GM23338 (cell line): ENCODE data around the gene ZFR. TPM values are rescaled to one million over a fixed set of nuclear protein-coding genes. Genes with fewer than 3 reads are reported as not detected.

Experiments
- ATAC-seq: fragments of 200-7000 bp; cut with Tn5 transposase; 3 replicates; pipeline ENCODE4 v1.9.1; 2020
- DNase-seq: peaks from one replicate; pipeline ENCODE4 v3.0.0-alpha.2; 2015; ENCODE audit warnings: low spot score
- H2AFZ ChIP-seq: fragments of 200-600 bp; sonication (generic); 2 replicates; pipeline ENCODE4 v1.8.0; 2016; ENCODE audit warnings: antibody characterized with exemption, mild to moderate bottlenecking, moderate library complexity
- H3F3A ChIP-seq: fragments of 200-600 bp; sonication (generic); replicated peaks from 2 replicates; pipeline ENCODE4 v1.8.0; 2017; ENCODE audit warnings: antibody characterized with exemption, mixed run types, low read depth
- H3K27ac ChIP-seq: fragments of 200-600 bp; sonication (generic); 2 replicates; pipeline ENCODE4 v1.6.1; 2016; ENCODE audit warnings: low read depth
- H3K27me3 ChIP-seq: fragments of 200-600 bp; sonication (generic); 2 replicates; pipeline ENCODE4 v1.8.0; 2016; ENCODE audit warnings: mild to moderate bottlenecking, mixed run types, moderate library complexity; ENCODE audit not compliant: insufficient read depth
- H3K36me3 ChIP-seq: fragments of 200-600 bp; sonication (generic); 2 replicates; pipeline ENCODE4 v1.8.0; 2016; ENCODE audit warnings: mild to moderate bottlenecking; ENCODE audit not compliant: insufficient read depth
- H3K4me1 ChIP-seq: fragments of 200-600 bp; sonication (generic); 2 replicates; pipeline ENCODE4 v1.8.0; 2016; ENCODE audit warnings: mild to moderate bottlenecking, moderate library complexity; ENCODE audit not compliant: insufficient read depth
- H3K4me2 ChIP-seq: fragments of 200-600 bp; sonication (generic); 2 replicates; pipeline ENCODE4 v1.7.1; 2017; ENCODE audit warnings: mixed run types
- H3K4me3 ChIP-seq: fragments of 200-600 bp; sonication (generic); 2 replicates; pipeline ENCODE4 v1.6.1; 2016; ENCODE audit warnings: mixed run types
- H3K79me2 ChIP-seq: fragments of 200-600 bp; sonication (generic); replicated peaks from 2 replicates; pipeline ENCODE4 v1.8.0; 2017; ENCODE audit warnings: mild to moderate bottlenecking; ENCODE audit not compliant: insufficient read depth
- H3K9me2 ChIP-seq: fragments of 200-600 bp; sonication (generic); 2 replicates; pipeline ENCODE4 v1.8.0; 2017; ENCODE audit not compliant: insufficient read depth
- H4K20me1 ChIP-seq: fragments of 200-600 bp; sonication (generic); replicated peaks from 2 replicates; pipeline ENCODE4 v1.8.0; 2017; ENCODE audit warnings: mild to moderate bottlenecking; ENCODE audit not compliant: insufficient read depth
- H3K27ac Mint-ChIP-seq: 2 replicates; pipeline ENCODE4 v1.8.0; 2020; ENCODE audit warnings: inconsistent platforms, mild to moderate bottlenecking, moderate library complexity, mixed read lengths
- H3K27me3 Mint-ChIP-seq: 3 replicates; pipeline ENCODE4 v1.8.0; 2022; ENCODE audit warnings: low read depth, mild to moderate bottlenecking, moderate library complexity, mixed read lengths, inconsistent platforms; ENCODE audit not compliant: insufficient read depth, poor library complexity
- H3K36me3 Mint-ChIP-seq: 3 replicates; pipeline ENCODE4 v1.8.0; 2021; ENCODE audit warnings: low read depth, mild to moderate bottlenecking, inconsistent platforms, moderate library complexity, mixed read lengths
- H3K4me1 Mint-ChIP-seq: 3 replicates; pipeline ENCODE4 v1.8.0; 2020; ENCODE audit warnings: mild to moderate bottlenecking, inconsistent platforms, mixed read lengths
- H3K4me3 Mint-ChIP-seq: 3 replicates; pipeline ENCODE4 v1.8.0; 2021; ENCODE audit warnings: moderate library complexity, mild to moderate bottlenecking, inconsistent platforms, mixed read lengths
- H3K9me3 Mint-ChIP-seq: 3 replicates; pipeline ENCODE4 v1.8.0; 2020; ENCODE audit warnings: moderate library complexity, mild to moderate bottlenecking, inconsistent platforms, mixed read lengths
- CREB1 ChIP-seq: fragments of 250-450 bp; sonication (Bioruptor Pico); IDR thresholded peaks from 2 replicates; pipeline ENCODE4 v1.5.0; 2020; ENCODE audit warnings: low read depth, mild to moderate bottlenecking, moderate library complexity
- CTCF ChIP-seq, 2 experiments: fragments of 200-600 bp in 1 of 2; sonication (generic) in 1 of 2; conservative IDR thresholded peaks; 2 replicates each; pipeline versions ENCODE4 v1.5.1 to v1.6.1; 2016 to 2017; ENCODE audit warnings: antibody characterized with exemption in 2 of 2, low read depth in 2 of 2, mild to moderate bottlenecking in 2 of 2, moderate library complexity in 1 of 2
- ETS1 ChIP-seq: IDR thresholded peaks from 2 replicates; pipeline ENCODE4 v1.6.1; 2016; ENCODE audit warnings: antibody characterized with exemption
- EZH2 ChIP-seq: fragments of 200-600 bp; sonication (generic); IDR thresholded peaks from one replicate; pipeline ENCODE4 v1.8.0; 2017; ENCODE audit warnings: antibody characterized with exemption, mild to moderate bottlenecking, low read depth; ENCODE audit not compliant: unreplicated experiment
- EZH2phosphoT487 ChIP-seq: fragments of 200-600 bp; sonication (generic); IDR thresholded peaks from one replicate; pipeline ENCODE4 v1.8.1; 2018; ENCODE audit warnings: antibody characterized with exemption; ENCODE audit not compliant: unreplicated experiment
- JUNB ChIP-seq: IDR thresholded peaks from one replicate; pipeline ENCODE4 v1.6.1; 2016; ENCODE audit warnings: antibody characterized with exemption; ENCODE audit not compliant: unreplicated experiment
- NANOG ChIP-seq: IDR thresholded peaks from 2 replicates; pipeline ENCODE4 v1.6.1; 2016; ENCODE audit warnings: antibody characterized with exemption, borderline replicate concordance
- POLR2AphosphoS5 ChIP-seq: IDR thresholded peaks from 2 replicates; pipeline ENCODE4 v1.6.1; 2016; ENCODE audit warnings: antibody characterized with exemption, low read depth
- REST ChIP-seq: IDR thresholded peaks from one replicate; pipeline ENCODE4 v1.6.1; 2018; ENCODE audit warnings: antibody characterized with exemption; ENCODE audit not compliant: unreplicated experiment
- STAT1 ChIP-seq: IDR thresholded peaks from one replicate; pipeline ENCODE4 v1.6.1; 2016; ENCODE audit warnings: antibody characterized with exemption; ENCODE audit not compliant: unreplicated experiment
- ZNF114 ChIP-seq: fragments of 250-450 bp; sonication (Bioruptor Pico); IDR thresholded peaks from 2 replicates; pipeline ENCODE4 v1.5.0; 2020; ENCODE audit warnings: mild to moderate bottlenecking, moderate library complexity
- ZNF331 ChIP-seq: fragments of 250-450 bp; sonication (Bioruptor Pico); IDR thresholded peaks from 2 replicates; pipeline ENCODE4 v1.5.0; 2020; ENCODE audit warnings: low read depth, mild to moderate bottlenecking, moderate library complexity
- ZNF462 ChIP-seq: fragments of 250-450 bp; sonication (Bioruptor Pico); IDR thresholded peaks from 2 replicates; pipeline ENCODE4 v1.5.0; 2020; ENCODE audit warnings: mild to moderate bottlenecking, moderate library complexity
- polyA plus RNA-seq: library from polyadenylated mRNA; unstranded; fragments of >200 nt; fragmentation: Nextera tagmentation; extraction: Ambion mirVana; gene quantifications from 2 replicates; pipeline ENCODE4 v1.2.1, GENCODE V29; 2016
- total RNA-seq: library from RNA; depleted of rRNA; stranded (reverse); fragments of >200 nt; shearing (Covaris generic); gene quantifications from 2 replicates; pipeline ENCODE4 v1.2.3, GENCODE V29; 2014

ZFR gene
- total and polyA plus RNA-seq, 2 experiments from 2014 or later: 92.4 to 103 TPM

- Histone ChIP-seq H3K27me3 (no peaks in the 10 kb centered on the region), H4K20me1 (no peaks in the 10 kb centered on the region), H2AFZ (no peak overlapping the region), H3K9me2 (no peaks in the 10 kb centered on the region), H3K27ac (no peak overlapping the region), H3K4me1 (no peaks in the 10 kb centered on the region), H3F3A (no peaks in the 10 kb centered on the region), H3K4me3 (no peak overlapping the region), H3K4me2 (no peak overlapping the region), H3K79me2 (no peaks in the 10 kb centered on the region), H3K36me3 (peaks cover 10% of the 10 kb centered on the region; the same call in 1 of the 2 replicates)
- TF ChIP-seq ZNF331 (no peak), JUNB (no peak), CTCF (conservative IDR thresholded peaks at IDR 0.05; ENCODE audit: low read depth in 2 of 2) (no peak), ETS1 (no peak), EZH2 (no peak), ZNF462 (CRISPR knock-in tag) (no peak), NANOG (no peak), ZNF114 (CRISPR knock-in tag) (no peak), REST (no peak), CREB1 (no peak), STAT1 (no peak), POLR2AphosphoS5 (no peak), EZH2phosphoT487 (no peak)
- DNase-seq (peak; percentile 44), ATAC-seq (no peak)
- Mint-ChIP-seq H3K9me3 (peaks cover 94% of the 10 kb centered on the region), H3K36me3 (peaks cover 45% of the 10 kb centered on the region), H3K4me1 (no peaks in the 10 kb centered on the region), H3K4me3 (no peak overlapping the region), H3K27me3 (peaks cover 8% of the 10 kb centered on the region), H3K27ac (no peak overlapping the region)
Observed at GRCh38 chr5:32339878-32340277, 104.7 kb downstream of the ZFR start.
